ENCODE results near the gene L1TD1. TPM values are rescaled to one million over a fixed set of nuclear protein-coding genes. Genes with fewer than 3 reads are reported as not detected.

Gene L1TD1
- polyA plus RNA-seq, 2 of the 4 experiments (the other 2 are of a cell fraction), result not detected

DNA sequence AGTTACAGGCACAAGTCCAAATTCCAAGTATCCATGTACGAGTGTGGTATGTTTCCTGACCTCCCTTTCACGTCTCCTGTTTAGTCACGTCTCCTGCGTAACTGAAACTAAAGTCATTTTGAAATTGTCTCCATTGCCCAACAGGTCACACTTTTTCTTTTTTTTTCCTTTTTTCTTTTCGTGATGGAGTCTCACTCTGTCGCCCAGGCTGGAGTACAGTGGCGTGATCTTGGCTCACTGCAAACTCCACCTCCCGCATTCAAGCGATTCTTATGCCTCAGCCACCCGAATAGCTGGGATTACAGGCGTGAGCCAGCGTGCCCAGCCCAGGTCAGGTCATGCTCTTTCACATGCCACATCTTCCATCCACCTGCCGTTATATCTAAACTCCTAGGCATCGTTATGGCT, 38.2 kb downstream of the L1TD1 start:
- Histone ChIP-seq H3K27ac (no peak overlapping the region), H3K9me3 (no peaks in the 10 kb centered on the region), H3K4me2 (no peak overlapping the region), H3K4me3 (no peak overlapping the region), H3K4me1 (peaks cover 39% of the 10 kb centered on the region)
- CTCF ChIA-PET, result no interaction called here
- TF ChIP-seq ZSCAN20 (CRISPR knock-in tag; IDR thresholded peaks at IDR 0.05) (no peak), HDAC2 (IDR thresholded peaks at IDR 0.05) (no peak)
- DNase-seq (ENCODE audit: low read depth in 1 of 2, low spot score in 1 of 2) (no peak), FAIRE-seq (no peak), ATAC-seq (no peak)
- WGBS (ENCODE audit: missing lambda C conversion rate), result 77% methylated on average over 14 of the region's 14 CpGs
- POLR2A ChIA-PET, result no interaction called here

DNA sequence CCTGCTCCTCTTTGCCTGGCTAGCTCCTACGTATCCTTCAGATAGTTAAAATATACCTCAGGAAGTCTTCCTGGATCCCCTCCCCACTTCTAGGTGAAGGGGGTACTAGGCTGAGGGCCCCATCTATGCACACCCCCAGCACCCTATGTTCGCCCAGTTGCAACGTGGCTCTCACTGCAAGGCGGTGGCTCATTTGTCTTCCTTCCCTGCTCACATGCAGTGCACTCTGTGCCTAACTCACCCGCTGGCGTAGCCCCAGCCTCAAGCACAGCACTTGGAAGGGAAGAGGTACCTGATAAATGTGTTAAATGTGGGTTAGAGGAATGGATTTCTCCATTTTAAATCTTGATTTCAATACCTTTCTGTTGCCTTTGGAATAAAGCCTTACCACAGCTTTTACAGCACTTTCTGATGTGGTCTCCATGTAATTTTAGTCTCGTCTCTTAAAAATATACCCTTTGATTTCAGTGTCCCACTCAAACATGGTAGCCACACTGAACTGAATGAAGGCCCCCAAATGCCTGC, 39.3 kb downstream of the L1TD1 start:
- Histone ChIP-seq H3K9me3 (no peaks in the 10 kb centered on the region), H3K4me2 (no peak overlapping the region), H3K4me3 (no peak overlapping the region), H3K4me1 (peaks cover 42% of the 10 kb centered on the region), H3K27ac (no peak overlapping the region)
- ChIA-PET POLR2A (no interaction called here), CTCF (no interaction called here)
- TF ChIP-seq FOXS1 (CRISPR knock-in tag; IDR thresholded peaks at IDR 0.05) (no peak), HDAC2 (IDR thresholded peaks at IDR 0.05) (no peak), ESRRA (IDR thresholded peaks at IDR 0.05; ENCODE audit: borderline replicate concordance, low read length) (no peak), CBX8 (IDR thresholded peaks at IDR 0.05) (no peak), POLR2AphosphoS2 (conservative IDR thresholded peaks at IDR 0.05; ENCODE audit: low read length) (no peak), ZFP36 (IDR thresholded peaks at IDR 0.05; ENCODE audit: borderline replicate concordance, partially characterized antibody) (no peak), FOSB (CRISPR knock-in tag; IDR thresholded peaks at IDR 0.05) (no peak), HMGXB4 (CRISPR knock-in tag; IDR thresholded peaks at IDR 0.05; ENCODE audit: borderline replicate concordance) (no peak), MAZ (IDR thresholded peaks at IDR 0.05; ENCODE audit: borderline replicate concordance, low read depth, low read length) (no peak), EHMT2 (IDR thresholded peaks at IDR 0.05; ENCODE audit: low read depth) (no peak), EHF (CRISPR knock-in tag; IDR thresholded peaks at IDR 0.05) (no peak), RCOR1 (IDR thresholded peaks at IDR 0.05; ENCODE audit: low read depth, low read length) (no peak), CHD4 (IDR thresholded peaks at IDR 0.05; ENCODE audit: borderline replicate concordance) (no peak), ATOH8 (CRISPR knock-in tag; IDR thresholded peaks at IDR 0.05; ENCODE audit: low read depth) (no peak), RNF2 (IDR thresholded peaks at IDR 0.05; ENCODE audit: borderline replicate concordance, low read depth) (no peak), EP300 (IDR thresholded peaks at IDR 0.05) (no peak), POLR2A (IDR thresholded peaks at IDR 0.05; ENCODE audit: low read length) (no peak)
- TF ChIP-seq, protein P1, sequence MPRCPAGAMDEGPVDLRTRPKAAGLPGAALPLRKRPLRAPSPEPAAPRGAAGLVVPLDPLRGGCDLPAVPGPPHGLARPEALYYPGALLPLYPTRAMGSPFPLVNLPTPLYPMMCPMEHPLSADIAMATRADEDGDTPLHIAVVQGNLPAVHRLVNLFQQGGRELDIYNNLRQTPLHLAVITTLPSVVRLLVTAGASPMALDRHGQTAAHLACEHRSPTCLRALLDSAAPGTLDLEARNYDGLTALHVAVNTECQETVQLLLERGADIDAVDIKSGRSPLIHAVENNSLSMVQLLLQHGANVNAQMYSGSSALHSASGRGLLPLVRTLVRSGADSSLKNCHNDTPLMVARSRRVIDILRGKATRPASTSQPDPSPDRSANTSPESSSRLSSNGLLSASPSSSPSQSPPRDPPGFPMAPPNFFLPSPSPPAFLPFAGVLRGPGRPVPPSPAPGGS (IDR thresholded peaks at IDR 0.05), result no peak
- TF ChIP-seq, protein P2, sequence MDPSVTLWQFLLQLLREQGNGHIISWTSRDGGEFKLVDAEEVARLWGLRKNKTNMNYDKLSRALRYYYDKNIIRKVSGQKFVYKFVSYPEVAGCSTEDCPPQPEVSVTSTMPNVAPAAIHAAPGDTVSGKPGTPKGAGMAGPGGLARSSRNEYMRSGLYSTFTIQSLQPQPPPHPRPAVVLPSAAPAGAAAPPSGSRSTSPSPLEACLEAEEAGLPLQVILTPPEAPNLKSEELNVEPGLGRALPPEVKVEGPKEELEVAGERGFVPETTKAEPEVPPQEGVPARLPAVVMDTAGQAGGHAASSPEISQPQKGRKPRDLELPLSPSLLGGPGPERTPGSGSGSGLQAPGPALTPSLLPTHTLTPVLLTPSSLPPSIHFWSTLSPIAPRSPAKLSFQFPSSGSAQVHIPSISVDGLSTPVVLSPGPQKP (IDR thresholded peaks at IDR 0.05; ENCODE audit: low read depth, low read length), result no peak
- TF ChIP-seq, protein P3, sequence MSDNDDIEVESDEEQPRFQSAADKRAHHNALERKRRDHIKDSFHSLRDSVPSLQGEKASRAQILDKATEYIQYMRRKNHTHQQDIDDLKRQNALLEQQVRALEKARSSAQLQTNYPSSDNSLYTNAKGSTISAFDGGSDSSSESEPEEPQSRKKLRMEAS (IDR thresholded peaks at IDR 0.05), result no peak
- ATAC-seq, result no peak
- no peak for FAIRE-seq
- WGBS (ENCODE audit: missing lambda C conversion rate), result 93% methylated on average over 7 of the region's 7 CpGs
- no peak for DNase-seq (ENCODE audit: low read depth in 1 of 2, low spot score in 1 of 2)

Measured in A549 (cell line).